Lung microvascular endothelial cell (primary cell): ENCODE data around the gene TNFRSF12A. TPM values are rescaled to one million over a fixed set of nuclear protein-coding genes. Genes with fewer than 3 reads are reported as not detected.

ENCODE experiments used
- DNase-seq, 2 donors: peaks; one replicate each; pipeline versions ENCODE4 v3.0.0 to v3.0.0-alpha.2; 2010; ENCODE audit warnings: low read depth in 2 of 2
- total RNA-seq: library from RNA; depleted of rRNA; stranded (reverse); fragments of >200 nt; gene quantifications from 2 replicates; pipeline ENCODE4 v1.2.1, GENCODE V29; 2014

Gene TNFRSF12A
- total RNA-seq, 1 donor from 2014 or later = 54.8 TPM

GRCh38 chr16:3010510-3010909 lies 9.7 kb upstream of the TNFRSF12A start:
- no peak for DNase-seq

GRCh38 chr16:3012246-3012645 lies 7.9 kb upstream of the TNFRSF12A start:
- DNase-seq = no peak

- no peak for DNase-seq
Measured at GRCh38 chr16:3012828-3013420, 7.2 kb upstream of the TNFRSF12A start, which contains the start of gene CLDN9. Gene CLDN9, plus strand, starts transcription at chr16:3012923. Its CDS starts 440 bp downstream, at chr16:3013363.

GRCh38 chr16:3013491-3013951 lies 6.6 kb upstream of the TNFRSF12A start:
- DNase-seq = no peak

- DNase-seq = no peak
Measured at GRCh38 chr16:3013998-3014690, 6.0 kb upstream of the TNFRSF12A start.

GRCh38 chr16:3014971-3015370 lies 5.2 kb upstream of the TNFRSF12A start:
- no peak for DNase-seq

- no peak for DNase-seq
Measured at GRCh38 chr16:3015865-3016521, 4.2 kb upstream of the TNFRSF12A start.

GRCh38 chr16:3017344-3017743 lies 2.8 kb upstream of the TNFRSF12A start:
- no peak for DNase-seq

- DNase-seq = no peak
Measured at GRCh38 chr16:3017794-3018506, 2.2 kb upstream of the TNFRSF12A start, which contains the start of gene CLDN6. Gene CLDN6, minus strand, starts transcription at chr16:3018183. Its CDS starts 2,162 bp downstream, at chr16:3016021.

- DNase-seq = no peak
Measured at GRCh38 chr16:3019594-3020246, 448 bp upstream of the TNFRSF12A start.

- DNase-seq = peak; percentile 87 to 91
Measured at GRCh38 chr16:3020604-3021448, 658 bp downstream of the TNFRSF12A start.

GRCh38 chr16:3021449-3022207 lies 1.5 kb downstream of the TNFRSF12A start:
- peak in 1 of 2 donors; percentile 77 for DNase-seq

- peak; percentile 82 to 95 for DNase-seq
Measured at GRCh38 chr16:3022208-3022683, 2.1 kb downstream of the TNFRSF12A start.

- DNase-seq = no peak
Measured at GRCh38 chr16:3022684-3023414, 2.7 kb downstream of the TNFRSF12A start.

GRCh38 chr16:3023415-3023668 lies 3.2 kb downstream of the TNFRSF12A start:
- DNase-seq = no peak

GRCh38 chr16:3023669-3024478 lies 3.7 kb downstream of the TNFRSF12A start, which contains the start of the genes HCFC1R1 and THOC6:
Gene HCFC1R1, minus strand, starts transcription at chr16:3023942. Its CDS starts 1 bp downstream, at chr16:3023941.
Gene THOC6, plus strand, starts transcription at chr16:3024035. Its CDS starts 292 bp downstream, at chr16:3024327.
- peak; percentile 99 for DNase-seq

- no peak for DNase-seq
Measured at GRCh38 chr16:3025032-3026002, 5.1 kb downstream of the TNFRSF12A start.
